Coronary artery (tissue), 2 donors: Measurements from ENCODE around the gene FBXL13.

Experiments used
- DNase-seq: peaks from one replicate; pipeline ENCODE4 v3.0.0-alpha.2; 2017; ENCODE audit warnings: low spot score
- H3K27ac ChIP-seq, 2 donors: fragments of 200-600 bp; sonication (generic); one replicate each; pipeline ENCODE4 v1.5.1; 2016 to 2019
- H3K4me3 ChIP-seq: fragments of 200-600 bp; sonication (generic); 2 replicates; pipeline ENCODE4 v1.5.1; 2016; ENCODE audit warnings: mild to moderate bottlenecking, moderate library complexity
- TF ChIP-seq, protein P1 (sequence below): fragments of 200-600 bp; sonication (generic); IDR thresholded peaks from one replicate; pipeline ENCODE4 v1.5.1; 2019; ENCODE audit warnings: antibody characterized with exemption

FBXL13 gene

DNA sequence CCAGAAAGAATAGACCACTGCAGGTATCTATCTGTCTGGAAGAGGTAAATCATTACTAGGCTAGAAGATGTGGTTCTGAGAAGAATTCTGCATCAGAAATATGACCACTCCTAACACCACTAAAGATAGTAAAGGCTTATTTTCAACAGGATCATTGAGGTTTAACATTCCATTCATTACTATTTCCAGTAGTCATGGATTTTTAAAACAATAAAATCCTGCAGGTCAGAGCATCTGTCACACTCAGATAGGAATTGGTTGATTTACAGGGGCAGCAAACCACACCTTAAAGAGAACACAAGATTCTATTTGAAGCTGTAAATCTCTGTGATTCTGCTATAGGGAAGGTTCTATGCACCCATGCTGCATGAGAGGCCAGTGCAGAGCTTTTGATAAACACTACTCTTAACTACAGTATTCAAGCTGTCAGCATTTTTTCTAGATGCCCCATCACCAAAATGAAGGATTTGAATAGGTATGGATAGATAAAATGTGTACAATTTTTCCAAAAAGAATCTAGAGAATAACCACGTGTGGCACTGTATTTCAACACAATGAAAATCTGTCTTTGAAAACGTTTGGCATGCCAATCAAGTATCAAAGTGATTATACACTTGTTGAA is 147.2 kb downstream of the FBXL13 start:
- no peak for DNase-seq
- TF ChIP-seq, protein P1, sequence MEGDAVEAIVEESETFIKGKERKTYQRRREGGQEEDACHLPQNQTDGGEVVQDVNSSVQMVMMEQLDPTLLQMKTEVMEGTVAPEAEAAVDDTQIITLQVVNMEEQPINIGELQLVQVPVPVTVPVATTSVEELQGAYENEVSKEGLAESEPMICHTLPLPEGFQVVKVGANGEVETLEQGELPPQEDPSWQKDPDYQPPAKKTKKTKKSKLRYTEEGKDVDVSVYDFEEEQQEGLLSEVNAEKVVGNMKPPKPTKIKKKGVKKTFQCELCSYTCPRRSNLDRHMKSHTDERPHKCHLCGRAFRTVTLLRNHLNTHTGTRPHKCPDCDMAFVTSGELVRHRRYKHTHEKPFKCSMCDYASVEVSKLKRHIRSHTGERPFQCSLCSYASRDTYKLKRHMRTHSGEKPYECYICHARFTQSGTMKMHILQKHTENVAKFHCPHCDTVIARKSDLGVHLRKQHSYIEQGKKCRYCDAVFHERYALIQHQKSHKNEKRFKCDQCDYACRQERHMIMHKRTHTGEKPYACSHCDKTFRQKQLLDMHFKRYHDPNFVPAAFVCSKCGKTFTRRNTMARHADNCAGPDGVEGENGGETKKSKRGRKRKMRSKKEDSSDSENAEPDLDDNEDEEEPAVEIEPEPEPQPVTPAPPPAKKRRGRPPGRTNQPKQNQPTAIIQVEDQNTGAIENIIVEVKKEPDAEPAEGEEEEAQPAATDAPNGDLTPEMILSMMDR = no peak
- no peak overlapping the region for H3K4me3 ChIP-seq
- H3K27ac ChIP-seq = peak overlapping the region in 1 of 2 donors; percentile 25

DNA sequence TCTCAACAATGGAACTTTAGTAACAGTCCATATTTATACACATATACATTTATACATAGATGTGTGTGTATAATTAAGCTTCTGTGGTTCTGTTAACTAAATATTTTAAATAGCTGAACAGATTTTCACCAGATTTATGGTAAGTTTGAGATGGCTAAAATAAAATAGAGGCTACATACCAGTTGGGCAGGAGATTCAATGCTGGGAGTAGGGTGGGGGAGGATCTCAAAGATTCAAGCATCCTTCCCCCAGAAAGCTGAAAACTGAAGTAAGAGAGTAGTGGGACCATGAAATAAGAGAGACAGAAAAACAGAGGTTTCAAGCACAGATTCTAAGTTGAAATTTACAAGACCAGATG is 147.8 kb downstream of the FBXL13 start:
- no peak for DNase-seq
- TF ChIP-seq, protein P1 = no peak
- Histone ChIP-seq H3K27ac (peak overlapping the region in 1 of 2 donors; percentile 25), H3K4me3 (no peak overlapping the region)

DNA sequence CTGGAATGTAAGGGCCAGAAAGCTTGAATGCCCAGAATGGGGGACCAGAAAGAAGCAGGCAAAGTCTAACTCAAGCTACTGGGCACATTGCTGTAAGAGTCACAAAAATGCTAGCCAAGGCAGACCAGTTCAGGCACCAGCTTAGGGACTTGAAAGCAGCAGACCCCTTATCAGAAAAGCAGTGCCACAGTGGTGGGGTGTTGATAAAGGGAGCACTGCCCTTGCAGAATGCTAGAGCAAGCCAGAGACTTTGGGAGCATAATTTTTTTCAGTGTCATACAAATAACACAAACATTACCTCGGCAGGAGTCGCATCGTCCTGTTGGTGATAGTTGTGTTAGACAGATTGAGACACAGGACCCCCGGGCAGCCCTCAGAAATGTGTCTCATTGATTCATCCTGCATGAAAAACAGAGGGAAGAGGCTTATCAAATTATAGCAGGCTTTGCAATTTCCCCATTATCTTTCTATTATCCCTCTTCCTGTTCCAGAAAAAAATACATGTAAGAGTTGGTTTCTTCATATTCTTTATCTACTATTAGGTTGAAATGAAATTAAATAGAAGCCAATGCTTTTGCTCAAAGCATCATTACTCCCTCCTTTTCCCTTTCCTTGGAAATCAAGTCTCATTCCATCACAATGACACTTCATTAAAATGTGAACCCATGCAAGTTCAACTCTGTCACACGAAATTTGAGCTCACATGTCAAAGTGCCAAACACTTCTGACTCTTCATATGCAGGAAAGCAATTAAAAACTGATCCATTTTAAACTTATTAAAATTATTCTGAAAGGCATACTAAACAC is 148.4 kb downstream of the FBXL13 start:
- Histone ChIP-seq H3K4me3 (no peak overlapping the region), H3K27ac (peak overlapping the region in 1 of 2 donors; percentile 25)
- TF ChIP-seq, protein P1 = no peak
- no peak for DNase-seq

DNA sequence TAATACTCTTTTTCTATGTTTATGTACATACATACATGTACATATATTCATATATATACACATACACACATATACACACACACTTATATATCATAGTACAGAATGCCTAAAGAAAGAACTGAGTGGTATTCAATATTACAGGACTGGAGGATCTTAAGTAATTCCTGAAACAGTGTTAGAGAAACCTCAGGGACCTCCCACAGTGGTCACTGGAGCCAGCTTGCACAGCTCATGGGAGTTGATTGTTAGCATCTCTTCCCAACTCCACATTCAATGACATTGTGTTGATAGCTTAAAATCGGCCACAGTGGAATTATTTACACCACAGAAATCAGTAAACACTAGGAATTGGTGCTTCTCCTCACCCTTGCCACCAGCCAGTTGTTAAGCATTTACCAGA is 155.8 kb downstream of the FBXL13 start:
- H3K4me3 ChIP-seq = no peak overlapping the region
- no peak for DNase-seq
- no peak overlapping the region for H3K27ac ChIP-seq
- TF ChIP-seq, protein P1 = no peak

DNA sequence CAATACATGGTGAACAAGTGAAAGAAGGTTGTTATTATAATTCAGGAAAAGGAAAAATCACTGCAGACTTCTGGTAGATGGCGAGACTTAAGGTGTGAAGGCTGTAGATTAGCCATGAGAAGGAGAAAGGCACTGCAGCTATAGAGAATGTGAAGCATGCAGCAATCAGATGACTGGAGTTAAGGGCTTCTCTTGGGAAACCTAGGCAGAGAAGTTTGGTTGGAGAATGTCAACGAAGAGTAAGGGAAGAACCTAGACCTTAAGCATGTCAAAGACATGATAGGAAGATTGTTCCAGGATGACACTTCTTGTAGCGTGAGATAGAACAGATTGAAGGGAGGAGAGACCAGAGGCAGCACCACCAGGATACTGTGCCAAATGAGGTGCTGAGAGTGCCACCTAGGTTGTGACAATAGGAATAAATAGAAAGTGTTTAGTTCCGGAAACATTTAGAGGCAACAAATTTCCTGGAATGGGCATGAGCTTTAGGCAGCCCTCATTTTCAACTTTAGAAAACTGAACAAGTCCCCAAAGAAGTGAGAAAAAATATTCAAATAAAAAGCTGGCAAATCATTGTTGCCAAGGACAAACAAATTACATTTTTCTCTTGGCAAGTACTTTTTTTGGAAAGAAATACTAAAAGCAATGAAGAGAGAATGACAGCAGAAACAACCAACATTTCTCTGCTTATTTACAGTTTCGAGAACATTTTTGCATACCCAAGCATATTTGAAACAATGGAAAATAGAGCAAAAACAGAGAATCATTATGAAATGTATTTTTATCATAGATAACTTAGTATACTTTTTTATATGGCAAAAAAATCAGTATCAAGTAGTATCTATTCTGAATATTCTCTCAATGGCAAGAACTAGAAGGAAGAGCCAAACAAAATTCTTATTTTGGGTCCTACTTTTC is 156.9 kb downstream of the FBXL13 start:
- TF ChIP-seq, protein P1 = no peak
- Histone ChIP-seq H3K27ac (peak overlapping the region; percentile 15 to 52), H3K4me3 (no peak overlapping the region)
- no peak for DNase-seq

DNA sequence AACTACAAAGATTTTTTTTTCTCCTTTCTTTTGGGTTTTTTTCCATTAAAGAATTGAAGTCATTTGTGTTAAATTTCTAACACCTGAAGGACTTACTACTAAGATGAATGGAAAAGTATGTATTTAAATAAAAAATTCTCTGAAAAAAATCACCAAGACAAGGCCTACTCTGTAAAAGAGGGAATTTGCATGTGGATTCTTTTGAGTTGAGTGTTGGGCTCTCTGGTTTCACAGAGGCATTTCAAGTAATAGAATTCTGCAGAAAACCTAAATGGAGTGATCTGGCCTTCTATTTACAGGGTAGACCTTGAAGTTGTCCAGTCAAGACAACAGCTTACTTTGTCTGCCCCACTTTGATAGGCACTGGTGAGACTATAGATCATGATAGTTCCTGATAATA is 157.7 kb downstream of the FBXL13 start:
- no peak overlapping the region for H3K4me3 ChIP-seq
- TF ChIP-seq, protein P1 = no peak
- peak overlapping the region in 1 of 2 donors; percentile 52 for H3K27ac ChIP-seq
- DNase-seq = no peak
